Measurements from ENCODE around the gene NOSIP. TPM values are rescaled to one million over a fixed set of nuclear protein-coding genes. Genes with fewer than 3 reads are reported as not detected.
A peak's percentile ranks its signal among the peaks of the same experiment; 100 is the strongest.

The NOSIP gene
- total RNA-seq, 2 donors from 2014 or later, result 101 to 103 TPM

DNA sequence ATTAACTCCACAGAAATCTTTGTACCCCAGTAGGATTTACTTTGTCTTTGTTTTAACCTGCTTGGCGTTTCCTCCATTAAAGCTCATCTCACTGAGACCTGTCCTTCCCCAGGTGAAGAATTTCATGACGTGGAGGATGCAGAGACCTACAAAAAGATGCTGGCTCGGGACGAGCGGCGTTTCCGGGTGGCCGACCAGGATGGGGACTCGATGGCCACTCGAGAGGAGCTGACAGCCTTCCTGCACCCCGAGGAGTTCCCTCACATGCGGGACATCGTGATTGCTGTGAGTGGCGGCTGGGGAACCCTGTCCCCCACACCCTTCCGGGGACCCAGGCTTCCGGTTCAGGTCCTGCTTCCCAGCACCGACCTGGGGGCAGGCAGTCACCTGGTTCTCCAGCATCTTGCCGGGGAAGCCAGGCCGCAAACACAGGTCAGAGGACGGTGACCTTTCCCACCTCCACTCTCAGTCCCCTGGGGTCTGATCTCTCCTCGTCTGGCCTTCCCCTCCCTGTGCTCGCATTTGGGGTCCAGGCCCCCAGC lies 43.4 kb downstream of the NOSIP start:
- Mint-ChIP-seq H3K27me3 (no peaks in the 10 kb centered on the region), H3K4me1 (peaks cover 16% of the 10 kb centered on the region), H3K27ac (no peak overlapping the region), H3K4me3 (no peak overlapping the region), H3K9me3 (no peaks in the 10 kb centered on the region), H3K36me3 (ENCODE audit: low read depth) (peaks cover 5% of the 10 kb centered on the region)
- no peak for ATAC-seq (replicated peaks)

GRCh38 chr19:49534632-49535385 lies 45.5 kb downstream of the NOSIP start:
- H3K27me3 Mint-ChIP-seq, result no peaks in the 10 kb centered on the region
- peak overlapping the region; percentile 92 for H3K4me3 Mint-ChIP-seq
- H3K4me1 Mint-ChIP-seq, result peaks cover 16% of the 10 kb centered on the region
- H3K36me3 Mint-ChIP-seq (ENCODE audit: low read depth), result peaks cover 5% of the 10 kb centered on the region
- peak; percentile 64 for ATAC-seq (replicated peaks)
- H3K27ac Mint-ChIP-seq, result peak overlapping the region; percentile 86
- H3K9me3 Mint-ChIP-seq, result no peaks in the 10 kb centered on the region

DNA sequence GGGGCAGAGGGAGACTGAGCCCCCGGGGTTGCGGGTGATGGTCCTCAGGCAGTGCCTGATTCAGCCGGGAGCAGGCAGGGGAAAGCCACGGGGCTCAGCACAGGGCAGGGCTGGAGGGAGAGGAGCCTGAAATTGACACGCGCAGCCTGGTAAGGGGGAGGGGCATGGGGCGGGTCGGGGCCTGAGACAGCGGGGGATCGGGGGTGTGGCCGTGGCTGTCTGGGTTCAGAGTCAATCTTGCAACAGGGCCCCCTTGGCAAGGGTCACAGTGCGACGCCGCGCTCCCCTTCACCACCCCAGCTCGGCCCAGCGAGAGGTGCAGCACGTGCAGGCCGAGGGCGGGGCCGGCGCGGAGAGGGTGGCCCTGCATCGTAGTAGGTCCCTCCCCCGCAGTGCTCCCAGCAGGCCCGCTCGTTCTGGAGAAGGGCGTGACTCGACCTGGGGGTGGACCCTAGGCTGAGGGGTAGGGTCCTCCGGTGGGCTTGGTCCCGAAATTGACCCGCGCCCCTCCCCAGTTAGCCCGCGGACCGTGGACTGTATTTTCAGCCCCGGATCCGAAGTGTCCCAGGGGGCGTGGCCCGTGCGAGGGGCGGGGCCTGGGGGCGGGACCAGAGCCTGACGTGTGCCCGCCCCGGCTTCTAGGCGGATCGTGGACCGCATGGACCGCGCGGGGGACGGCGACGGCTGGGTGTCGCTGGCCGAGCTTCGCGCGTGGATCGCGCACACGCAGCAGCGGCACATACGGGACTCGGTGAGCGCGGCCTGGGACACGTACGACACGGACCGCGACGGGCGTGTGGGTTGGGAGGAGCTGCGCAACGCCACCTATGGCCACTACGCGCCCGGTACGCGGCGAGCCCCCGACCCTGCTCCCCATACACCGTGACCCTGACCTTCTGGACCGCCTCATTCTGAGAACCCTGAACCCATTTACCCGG lies 46.5 kb downstream of the NOSIP start:
- H3K36me3 Mint-ChIP-seq (ENCODE audit: low read depth), result peaks cover 5% of the 10 kb centered on the region
- H3K9me3 Mint-ChIP-seq, result no peaks in the 10 kb centered on the region
- H3K4me3 Mint-ChIP-seq, result peak overlapping the region; percentile 92
- ATAC-seq (replicated peaks), result peak; percentile 85
- H3K27ac Mint-ChIP-seq, result peak overlapping the region; percentile 86
- H3K27me3 Mint-ChIP-seq, result no peaks in the 10 kb centered on the region
- peaks cover 16% of the 10 kb centered on the region for H3K4me1 Mint-ChIP-seq

GRCh38 chr19:49530708-49531107 lies 49.6 kb downstream of the NOSIP start:
- no peak overlapping the region for H3K4me3 Mint-ChIP-seq
- peaks cover 25% of the 10 kb centered on the region for H3K4me1 Mint-ChIP-seq
- no peaks in the 10 kb centered on the region for H3K9me3 Mint-ChIP-seq
- ATAC-seq (replicated peaks), result no peak
- no peaks in the 10 kb centered on the region for H3K27me3 Mint-ChIP-seq
- peaks cover 5% of the 10 kb centered on the region for H3K36me3 Mint-ChIP-seq (ENCODE audit: low read depth)
- H3K27ac Mint-ChIP-seq, result no peak overlapping the region

- Mint-ChIP-seq H3K4me3 (peak overlapping the region; percentile 78), H3K4me1 (peaks cover 12% of the 10 kb centered on the region), H3K27me3 (no peaks in the 10 kb centered on the region), H3K36me3 (ENCODE audit: low read depth) (no peaks in the 10 kb centered on the region), H3K27ac (peak overlapping the region; percentile 76), H3K9me3 (no peaks in the 10 kb centered on the region)
- ATAC-seq (replicated peaks), result no peak
Observed at GRCh38 chr19:49528211-49528771, 52.1 kb downstream of the NOSIP start.

DNA sequence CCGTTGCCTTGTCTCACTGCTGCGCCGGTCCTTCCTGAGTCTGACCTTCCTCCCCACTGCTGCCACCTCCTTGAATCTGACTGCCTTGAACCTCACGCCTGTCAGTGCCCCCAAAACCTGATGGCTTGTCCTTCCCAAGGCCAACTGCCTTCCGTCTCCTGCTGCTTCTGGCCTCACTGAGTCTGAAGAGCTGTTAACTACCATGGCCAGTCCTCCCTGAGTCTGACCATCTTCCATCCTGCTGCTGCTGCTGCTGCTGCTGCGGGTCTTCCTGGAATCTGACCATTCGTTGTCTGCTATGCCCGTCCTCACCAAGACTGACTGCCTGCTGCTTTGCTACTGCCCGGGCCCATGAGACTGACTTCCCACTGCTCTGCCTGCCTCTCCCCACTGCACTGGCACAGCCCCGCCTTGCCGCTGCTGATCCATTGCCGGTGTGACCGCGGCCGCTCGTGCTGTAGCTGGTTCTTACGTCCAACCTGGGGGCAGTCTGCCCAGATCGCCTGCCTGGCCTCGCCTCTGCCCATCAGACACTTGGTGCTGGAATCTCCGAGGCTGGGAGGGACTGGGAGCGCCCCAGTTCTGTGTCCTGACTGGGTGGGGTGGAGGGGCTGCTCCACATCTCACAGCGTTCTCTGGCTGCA lies 55.4 kb downstream of the NOSIP start:
- H3K9me3 Mint-ChIP-seq, result no peaks in the 10 kb centered on the region
- no peak overlapping the region for H3K27ac Mint-ChIP-seq
- peaks cover 9% of the 10 kb centered on the region for H3K4me1 Mint-ChIP-seq
- no peaks in the 10 kb centered on the region for H3K36me3 Mint-ChIP-seq (ENCODE audit: low read depth)
- no peak overlapping the region for H3K4me3 Mint-ChIP-seq
- no peak for ATAC-seq (replicated peaks)
- no peaks in the 10 kb centered on the region for H3K27me3 Mint-ChIP-seq

GRCh38 chr19:49520705-49521319 lies 59.5 kb downstream of the NOSIP start:
- Mint-ChIP-seq H3K4me3 (no peak overlapping the region), H3K36me3 (ENCODE audit: low read depth) (no peaks in the 10 kb centered on the region), H3K9me3 (no peaks in the 10 kb centered on the region), H3K4me1 (peaks cover 1% of the 10 kb centered on the region), H3K27me3 (no peaks in the 10 kb centered on the region), H3K27ac (no peak overlapping the region)
- ATAC-seq (replicated peaks), result no peak

DNA sequence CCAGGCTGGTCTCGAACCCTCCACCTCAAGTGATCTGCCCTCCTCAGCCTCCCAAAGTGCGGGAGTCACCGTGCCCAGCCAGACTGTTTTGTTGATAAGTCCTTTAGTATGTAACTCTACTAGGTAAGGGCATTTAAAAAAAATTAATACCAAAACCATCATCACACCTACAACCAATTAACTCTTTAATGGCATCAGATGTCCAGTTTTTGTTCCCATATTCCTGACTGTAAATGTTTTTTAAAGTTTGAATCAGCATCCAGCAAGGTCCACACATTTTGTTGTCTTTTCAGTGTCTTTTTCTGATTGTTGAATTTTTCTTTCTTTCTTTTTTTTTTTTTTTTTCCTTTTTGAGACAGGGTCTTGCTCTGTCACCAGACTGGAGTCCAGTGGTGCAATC lies 62.3 kb downstream of the NOSIP start:
- ATAC-seq (replicated peaks), result no peak
- Mint-ChIP-seq H3K4me1 (peaks cover 4% of the 10 kb centered on the region), H3K9me3 (no peaks in the 10 kb centered on the region), H3K27ac (no peak overlapping the region), H3K36me3 (ENCODE audit: low read depth) (no peaks in the 10 kb centered on the region), H3K4me3 (no peak overlapping the region), H3K27me3 (no peaks in the 10 kb centered on the region)

DNA sequence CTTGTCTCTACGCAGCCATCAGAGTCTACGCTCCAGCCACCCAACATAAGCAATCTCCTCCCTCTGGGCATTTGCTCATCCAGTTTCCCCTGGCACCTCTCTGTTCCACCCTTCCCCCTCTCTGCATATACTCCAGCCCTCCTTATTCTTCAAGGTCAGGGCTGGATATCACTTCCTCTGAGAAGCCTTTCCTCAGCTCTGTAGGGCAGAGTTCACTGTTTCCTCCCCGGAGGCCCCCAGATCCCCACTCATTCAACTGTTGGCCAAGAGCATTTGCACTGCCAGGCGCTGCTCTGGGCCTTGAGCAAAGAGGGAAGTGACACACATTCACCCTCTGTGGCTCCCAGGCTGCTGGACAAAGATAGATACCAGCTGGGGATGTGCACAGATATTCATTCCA lies 64.6 kb downstream of the NOSIP start:
- no peaks in the 10 kb centered on the region for H3K36me3 Mint-ChIP-seq (ENCODE audit: low read depth)
- no peak overlapping the region for H3K27ac Mint-ChIP-seq
- H3K4me1 Mint-ChIP-seq, result peaks cover 10% of the 10 kb centered on the region
- no peaks in the 10 kb centered on the region for H3K27me3 Mint-ChIP-seq
- peak overlapping the region; percentile 44 for H3K4me3 Mint-ChIP-seq
- H3K9me3 Mint-ChIP-seq, result no peaks in the 10 kb centered on the region
- no peak for ATAC-seq (replicated peaks)

DNA sequence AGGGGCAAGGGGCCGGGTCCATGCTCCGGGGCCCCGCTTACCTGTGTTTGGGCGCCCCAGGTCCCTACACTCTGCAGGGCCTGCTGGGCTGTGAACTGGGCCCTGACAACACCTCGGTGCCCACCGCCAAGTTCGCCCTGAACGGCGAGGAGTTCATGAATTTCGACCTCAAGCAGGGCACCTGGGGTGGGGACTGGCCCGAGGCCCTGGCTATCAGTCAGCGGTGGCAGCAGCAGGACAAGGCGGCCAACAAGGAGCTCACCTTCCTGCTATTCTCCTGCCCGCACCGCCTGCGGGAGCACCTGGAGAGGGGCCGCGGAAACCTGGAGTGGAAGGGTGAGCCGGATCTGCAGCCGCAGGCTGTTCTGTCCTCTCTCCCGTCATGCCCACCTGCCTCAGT lies 66.2 kb downstream of the NOSIP start:
- Mint-ChIP-seq H3K4me1 (peaks cover 10% of the 10 kb centered on the region), H3K9me3 (no peaks in the 10 kb centered on the region), H3K27me3 (no peaks in the 10 kb centered on the region), H3K36me3 (ENCODE audit: low read depth) (no peaks in the 10 kb centered on the region), H3K27ac (peak overlapping the region; percentile 75), H3K4me3 (peak overlapping the region; percentile 79)
- ATAC-seq (replicated peaks), result no peak

- no peak for ATAC-seq (replicated peaks)
- Mint-ChIP-seq H3K36me3 (ENCODE audit: low read depth) (no peaks in the 10 kb centered on the region), H3K27ac (peak overlapping the region; percentile 75), H3K4me1 (peaks cover 10% of the 10 kb centered on the region), H3K9me3 (no peaks in the 10 kb centered on the region), H3K27me3 (no peaks in the 10 kb centered on the region), H3K4me3 (peak overlapping the region; percentile 79)
Observed at GRCh38 chr19:49513746-49514118, 66.6 kb downstream of the NOSIP start.

DNA sequence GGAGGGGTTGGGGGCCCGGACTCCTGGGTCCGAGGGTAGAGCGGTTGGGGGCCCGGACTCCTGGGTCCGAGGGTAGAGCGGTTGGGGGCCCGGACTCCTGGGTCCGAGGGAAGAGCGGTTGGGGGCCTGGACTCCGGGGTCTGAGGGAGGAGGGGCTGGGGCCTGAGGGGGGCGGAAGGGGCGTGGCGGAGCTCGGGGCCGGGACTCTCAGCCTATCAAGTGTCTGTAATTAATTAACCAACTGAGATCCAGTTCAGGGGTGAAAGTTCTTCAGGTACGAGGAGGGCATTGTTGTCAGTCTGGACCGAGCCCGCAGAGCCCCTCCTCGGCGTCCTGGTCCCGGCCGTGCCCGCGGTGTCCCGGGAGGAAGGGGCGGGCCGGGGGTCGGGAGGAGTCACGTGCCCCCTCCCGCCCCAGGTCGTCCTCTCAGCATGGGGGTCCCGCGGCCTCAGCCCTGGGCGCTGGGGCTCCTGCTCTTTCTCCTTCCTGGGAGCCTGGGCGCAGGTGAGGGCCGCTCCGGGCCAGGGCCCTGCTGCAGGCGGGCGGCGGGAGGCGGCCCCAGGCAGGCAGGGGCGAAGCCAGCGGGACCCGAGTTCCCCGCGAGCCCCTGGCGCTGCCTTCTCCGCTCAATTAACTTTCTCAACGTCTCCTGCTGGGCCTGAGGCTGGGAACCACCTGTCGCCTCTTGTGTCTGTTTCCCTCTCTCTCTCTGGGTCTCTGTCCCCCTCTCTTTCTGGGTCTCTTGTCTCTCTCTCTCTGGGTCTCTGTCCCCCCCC lies 67.2 kb downstream of the NOSIP start:
- Mint-ChIP-seq H3K27me3 (no peaks in the 10 kb centered on the region), H3K9me3 (no peaks in the 10 kb centered on the region)

DNA sequence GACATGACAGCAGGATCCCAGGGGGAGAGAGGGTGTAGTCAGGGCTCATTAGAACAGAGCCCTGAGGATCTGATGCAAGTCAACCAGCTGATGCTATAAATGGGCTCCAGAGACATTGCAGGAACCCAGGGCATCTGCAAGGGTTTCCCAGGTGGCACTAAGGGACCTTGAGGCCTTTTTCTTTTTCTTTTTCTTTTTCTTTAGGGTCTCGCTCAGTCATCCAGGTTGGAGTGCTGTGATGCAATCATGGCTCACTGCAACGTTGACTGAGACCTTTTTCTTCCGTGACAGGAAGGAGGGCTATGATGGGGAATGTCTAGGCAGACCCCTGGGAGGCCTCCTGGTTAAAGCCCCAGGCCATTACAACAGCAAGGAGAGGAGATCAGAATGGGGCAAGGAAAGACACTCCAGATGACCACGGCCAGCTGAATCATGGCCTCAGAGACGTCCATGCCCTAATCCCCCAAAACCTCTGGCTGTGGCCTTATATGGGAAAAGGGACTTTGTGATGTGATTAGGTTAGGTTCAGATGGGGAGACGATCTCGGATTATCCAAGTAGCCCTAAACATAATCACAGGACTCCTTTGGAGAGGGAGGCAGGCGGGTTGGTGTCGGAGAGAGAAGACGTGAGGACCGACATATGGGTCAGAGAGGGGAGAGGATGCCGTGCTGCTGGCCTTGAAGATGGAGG lies 72.4 kb downstream of the NOSIP start:
- no peak overlapping the region for H3K4me3 Mint-ChIP-seq
- peaks cover 6% of the 10 kb centered on the region for H3K4me1 Mint-ChIP-seq
- no peaks in the 10 kb centered on the region for H3K27me3 Mint-ChIP-seq
- ATAC-seq (replicated peaks), result no peak
- peak overlapping the region; percentile 56 for H3K27ac Mint-ChIP-seq
- H3K9me3 Mint-ChIP-seq, result no peaks in the 10 kb centered on the region
- no peaks in the 10 kb centered on the region for H3K36me3 Mint-ChIP-seq (ENCODE audit: low read depth)

More for the DNA sequence above, 67.2 kb downstream of the NOSIP start:
- H3K36me3 Mint-ChIP-seq (ENCODE audit: low read depth), result no peaks in the 10 kb centered on the region
- H3K4me1 Mint-ChIP-seq, result peaks cover 10% of the 10 kb centered on the region
- ATAC-seq (replicated peaks), result peak; percentile 78
- peak overlapping the region; percentile 75 for H3K27ac Mint-ChIP-seq
- peak overlapping the region; percentile 79 for H3K4me3 Mint-ChIP-seq

Measured in activated T-helper 17 cell treated with anti-CD3 and anti-CD28 coated beads, Interleukin-2, amount 50 U/mL, for 72 hours (primary cell).